CD4-positive, CD25-positive, alpha-beta regulatory T cell (primary cell): ENCODE measurements around the gene RADIL. TPM values are rescaled to one million over a fixed set of nuclear protein-coding genes. Genes with fewer than 3 reads are reported as not detected.
A peak's percentile ranks its signal among the peaks of the same experiment; 100 is the strongest.

Experiments
- ATAC-seq, 2 donors: fragments of 150-1000 bp; cut with Tn5 transposase; one replicate each; pipeline ENCODE4 v1.10.0; 2021; ENCODE audit warnings: low read depth in 2 of 2, moderate number of reproducible peaks in 2 of 2, moderate library complexity in 1 of 2
- DNase-seq, 3 donors: peaks; one replicate each; pipeline versions ENCODE4 v3.0.0 to v3.0.0-alpha.2; 2012 to 2022; ENCODE audit warnings: mixed read lengths in 1 of 3
- H3K27ac ChIP-seq: one replicate; pipeline ENCODE4 v1.7.0; 2013; ENCODE audit warnings: mild to moderate bottlenecking, low read length; ENCODE audit not compliant: insufficient read depth, poor library complexity, severe bottlenecking
- H3K27me3 ChIP-seq: one replicate; pipeline ENCODE4 v1.7.0; 2013; ENCODE audit warnings: low read length; ENCODE audit not compliant: control insufficient read depth, insufficient read depth
- H3K36me3 ChIP-seq: one replicate; pipeline ENCODE4 v1.7.0; 2013; ENCODE audit warnings: mild to moderate bottlenecking, low read length, moderate library complexity; ENCODE audit not compliant: control insufficient read depth, insufficient read depth
- H3K4me1 ChIP-seq: 2 replicates; pipeline ENCODE4 v1.7.0; 2013; ENCODE audit warnings: mild to moderate bottlenecking, low read length; ENCODE audit not compliant: insufficient read depth, control insufficient read depth, poor library complexity, severe bottlenecking
- H3K4me3 ChIP-seq: one replicate; pipeline ENCODE4 v1.7.0; 2013; ENCODE audit warnings: low read depth, mild to moderate bottlenecking, low read length, moderate library complexity
- H3K9me3 ChIP-seq, 2 experiments: 1 replicate in 1 of 2; 2 replicates in 1 of 2; pipeline ENCODE4 v1.7.0; 2013; ENCODE audit warnings: low read length in 2 of 2, mild to moderate bottlenecking in 1 of 2, moderate library complexity in 1 of 2; ENCODE audit not compliant: control insufficient read depth in 2 of 2
- H3K27ac Mint-ChIP-seq, 3 donors: one replicate each; pipeline ENCODE4 v1.8.0; 2020 to 2022; ENCODE audit warnings: mild to moderate bottlenecking in 3 of 3, mixed read lengths in 3 of 3, moderate library complexity in 2 of 3
- H3K27me3 Mint-ChIP-seq: one replicate; pipeline ENCODE4 v1.8.0; 2022; ENCODE audit warnings: mild to moderate bottlenecking, mixed read lengths
- H3K36me3 Mint-ChIP-seq: one replicate; pipeline ENCODE4 v1.8.0; 2020; ENCODE audit warnings: mixed read lengths
- H3K4me1 Mint-ChIP-seq, 4 donors: one replicate each; pipeline ENCODE4 v1.8.0; 2020 to 2022; ENCODE audit warnings: mixed read lengths in 4 of 4, mild to moderate bottlenecking in 1 of 4
- H3K4me3 Mint-ChIP-seq, 4 donors: one replicate each; pipeline ENCODE4 v1.8.0; 2020 to 2022; ENCODE audit warnings: mild to moderate bottlenecking in 4 of 4, mixed read lengths in 4 of 4, moderate library complexity in 3 of 4
- H3K9me3 Mint-ChIP-seq, 7 donors: one replicate each; pipeline ENCODE4 v1.8.0; 2020 to 2022; ENCODE audit warnings: mixed read lengths in 7 of 7, mild to moderate bottlenecking in 3 of 7, moderate library complexity in 2 of 7
- polyA plus RNA-seq, 4 donors: library from polyadenylated mRNA; unstranded; fragments of 300-500 nt; fragmentation: Illumina TruSeq; gene quantifications; one replicate each; pipeline ENCODE4 v1.2.3, GENCODE V29; 2021
- total RNA-seq: library from RNA; stranded (reverse); gene quantifications from one replicate; pipeline ENCODE4 v1.2.3, GENCODE V29; 2022

Gene RADIL
- total and polyA plus RNA-seq, 5 donors from 2014 or later = not detected

GRCh38 chr7:4749363-4749762 is 134.2 kb downstream of the RADIL start:
- H3K9me3 ChIP-seq = no peaks in the 10 kb centered on the region
- H3K27ac Mint-ChIP-seq = peak overlapping the region in 2 of 3 donors; percentile 69 to 94

More at GRCh38 chr7:4749363-4749762, 134.2 kb downstream of the RADIL start:
- DNase-seq = no peak
- Histone ChIP-seq H3K36me3 (peaks cover 2% of the 10 kb centered on the region), H3K4me3 (no peak overlapping the region), H3K27ac (no peak overlapping the region), H3K27me3 (no peaks in the 10 kb centered on the region), H3K4me1 (peaks cover 50% of the 10 kb centered on the region)
- H3K4me1 Mint-ChIP-seq = peaks cover 19 to 60% (median 35%) of the 10 kb centered on the region in 4 donors
- no peaks in the 10 kb centered on the region for H3K27me3 Mint-ChIP-seq
- no peak for ATAC-seq
- H3K36me3 Mint-ChIP-seq = peaks cover 16% of the 10 kb centered on the region
- H3K9me3 Mint-ChIP-seq = no peaks in the 10 kb centered on the region
- peak overlapping the region in 3 of 4 donors; percentile 52 to 81 (median 58) for H3K4me3 Mint-ChIP-seq

Other genes with a start within 250 kb of the RADIL start
- gene FOXK1, start 201.4 kb downstream of the RADIL start, total RNA-seq = 55.1 TPM
- gene FOXK1, start 201.4 kb downstream of the RADIL start, polyA plus RNA-seq = 1 to 10 TPM; 1.8 to 4.1 (median 2.3) TPM
- 130 TPM for gene AP5Z1, start 108.1 kb downstream of the RADIL start, total RNA-seq
- gene AP5Z1, start 108.1 kb downstream of the RADIL start, polyA plus RNA-seq = 10 to 100 TPM; 36.3 to 51.9 (median 44.7) TPM
- not detected for gene PAPOLB, start 21.7 kb downstream of the RADIL start, total RNA-seq
- not detected for gene PAPOLB, start 21.7 kb downstream of the RADIL start, polyA plus RNA-seq
- gene MMD2, start 75.5 kb upstream of the RADIL start, total RNA-seq = not detected
- gene MMD2, start 75.5 kb upstream of the RADIL start, polyA plus RNA-seq = not detected
- 16.4 TPM for gene RBAK, start 162.1 kb upstream of the RADIL start, total RNA-seq
- gene RBAK, start 162.1 kb upstream of the RADIL start, polyA plus RNA-seq = 1 to 10 TPM; 3.2 to 5.5 (median 4.4) TPM